ENCODE measurements around the gene TAOK2.
"Not testable (repeated sequence)": the region's sequence is repeated elsewhere in the genome, so short reads cannot be mapped to it uniquely, and the experiment has no call there.

The TAOK2 gene

DNA sequence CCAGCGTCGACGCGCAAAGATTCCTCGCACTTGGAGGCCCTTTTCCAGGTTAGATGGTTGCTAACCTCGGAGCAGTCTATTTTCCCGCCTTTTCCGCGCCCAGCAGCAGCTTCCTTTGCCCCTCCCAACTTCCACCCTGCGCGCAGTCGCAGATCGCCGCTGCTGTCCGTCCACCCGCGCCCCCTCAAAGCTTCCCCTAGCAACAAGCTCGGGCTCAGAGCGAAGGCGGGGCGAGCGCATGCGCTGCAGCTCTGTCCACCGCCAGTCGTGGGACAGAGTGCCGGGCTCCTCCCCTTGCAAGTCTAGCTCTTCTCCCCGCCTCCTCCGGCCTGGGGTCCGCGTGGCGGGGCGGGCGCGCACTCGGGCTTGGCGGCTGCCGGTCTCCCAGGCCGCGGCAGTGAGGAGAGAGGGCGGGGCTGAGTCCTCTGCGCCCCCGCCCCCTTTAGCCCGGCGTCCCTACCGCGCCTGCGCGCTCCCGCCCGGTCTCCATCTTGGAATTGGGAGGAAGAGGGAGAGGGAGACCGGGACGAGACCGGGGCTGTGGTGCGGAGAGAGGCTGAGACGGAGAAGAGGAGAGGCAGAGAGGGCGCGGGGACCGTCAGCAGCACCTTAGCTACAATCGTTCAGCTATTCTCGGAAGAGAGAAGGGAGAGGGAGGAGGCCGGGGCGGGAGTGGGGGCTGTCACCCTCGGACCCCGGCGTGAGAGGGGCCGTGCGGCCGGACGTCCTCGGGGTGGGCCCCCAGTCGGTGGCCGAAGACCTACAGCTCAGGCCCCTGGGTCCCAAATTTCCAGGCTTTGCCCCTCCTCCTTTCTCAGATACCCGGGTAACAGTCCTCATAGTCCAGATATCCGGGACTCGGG, at the start of gene TAOK2:
TSS of gene TAOK2 (plus strand) at position 485 of the 863 bp plus-strand sequence. CDS start 3,905 bp downstream, outside the sequence.
- DNase-seq, result peak; percentile 98

DNA sequence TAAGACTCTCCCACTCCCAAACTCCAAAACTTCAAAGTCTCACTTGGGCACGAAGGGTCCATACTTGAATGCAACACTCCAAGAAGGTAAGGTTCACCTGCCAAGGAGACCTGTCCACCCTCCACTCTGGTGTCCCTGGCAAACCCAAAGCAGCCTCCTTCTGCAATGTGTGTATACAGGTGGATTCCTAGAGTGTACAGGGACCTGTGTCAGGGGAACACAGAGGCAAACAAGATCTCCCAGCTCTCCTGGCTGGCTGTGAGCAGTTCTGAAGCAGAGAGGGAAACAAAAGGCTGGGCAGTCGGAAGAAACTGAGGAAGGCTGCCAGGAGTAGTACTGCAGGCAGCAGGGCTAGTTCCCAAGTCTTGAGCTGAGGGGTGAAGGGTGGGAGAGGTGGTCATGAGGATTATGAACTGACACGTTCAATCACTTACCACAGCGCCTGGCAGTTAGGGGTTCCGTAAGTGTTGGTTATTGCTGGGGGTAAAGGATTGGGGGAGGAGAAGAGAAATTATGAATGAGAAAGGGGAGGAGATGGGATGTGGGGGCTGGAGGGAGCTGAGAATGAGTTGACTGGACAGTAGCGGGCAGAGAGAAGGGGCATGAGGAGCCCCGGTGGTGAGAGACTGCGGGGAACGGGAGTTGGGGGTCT, 48.4 kb upstream of the TAOK2 start:
- no peak for DNase-seq

DNA sequence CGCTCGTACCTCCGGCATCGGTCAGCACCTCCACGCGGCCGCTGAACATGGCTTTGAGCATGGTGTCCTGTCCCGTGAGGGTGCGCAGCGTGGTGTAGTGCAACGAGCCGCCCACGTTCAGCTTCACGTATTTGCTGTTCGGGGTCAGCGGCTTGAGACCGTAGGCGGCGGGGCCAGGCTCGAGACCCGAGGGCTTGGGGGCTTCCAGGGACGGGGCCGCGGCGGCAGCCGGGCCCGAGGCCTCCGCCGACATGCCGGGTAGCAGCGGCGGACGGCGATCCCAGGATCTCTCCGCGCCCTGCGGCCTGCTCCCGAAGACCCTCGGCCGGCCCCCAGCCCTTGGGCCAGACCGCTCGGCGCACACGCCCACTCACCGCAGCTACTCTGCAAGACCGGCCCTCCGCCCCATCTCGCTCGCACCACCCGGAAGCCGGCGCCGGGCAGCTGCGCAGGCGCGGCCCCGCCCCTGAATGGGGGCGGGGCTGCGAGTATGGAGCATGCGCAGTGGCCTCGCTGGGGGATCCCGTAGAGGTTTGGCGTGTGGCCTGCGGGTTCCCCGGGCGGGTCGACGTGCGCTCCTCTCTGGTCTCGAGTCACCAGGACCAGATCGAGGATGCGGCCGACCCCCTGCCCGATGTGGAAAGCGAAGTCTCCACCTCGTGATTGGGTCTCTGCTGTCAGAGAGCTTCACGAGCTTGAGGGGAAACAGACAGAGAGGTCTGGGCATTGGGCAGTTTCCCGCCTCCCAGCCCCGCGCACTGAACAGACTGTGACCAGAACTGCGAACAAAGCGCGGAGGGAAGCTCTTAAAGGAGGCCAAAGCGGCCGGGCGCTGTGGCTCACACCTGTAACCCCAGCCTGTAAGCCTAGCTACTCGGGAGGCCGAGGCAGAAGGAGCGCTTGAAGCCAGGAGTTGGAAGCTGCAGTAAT, 47.6 kb upstream of the TAOK2 start, which contains the start of gene KCTD13:
TSS of gene KCTD13 (minus strand) at position 446 of the 930 bp plus-strand sequence. CDS start at position 253, 193 bp downstream.
- DNase-seq, result peak; percentile 94

DNA sequence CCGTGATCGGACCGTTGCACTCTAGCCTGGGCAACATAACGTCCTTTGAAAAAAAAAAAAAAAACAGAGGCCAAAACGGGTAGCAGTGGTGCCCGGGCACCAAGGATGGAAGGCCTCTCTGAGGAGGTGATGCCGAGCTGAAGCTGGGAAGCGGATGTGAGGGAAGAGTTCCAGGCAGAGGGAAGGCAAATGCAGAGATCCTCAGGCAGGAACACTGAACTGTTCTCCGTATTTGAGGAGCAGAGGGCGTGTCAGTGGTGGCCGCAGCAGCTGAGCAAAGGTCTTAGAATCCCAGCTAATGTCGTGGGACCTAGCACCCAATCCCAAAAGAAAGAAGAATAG, 47.0 kb upstream of the TAOK2 start:
- DNase-seq, result no peak

DNA sequence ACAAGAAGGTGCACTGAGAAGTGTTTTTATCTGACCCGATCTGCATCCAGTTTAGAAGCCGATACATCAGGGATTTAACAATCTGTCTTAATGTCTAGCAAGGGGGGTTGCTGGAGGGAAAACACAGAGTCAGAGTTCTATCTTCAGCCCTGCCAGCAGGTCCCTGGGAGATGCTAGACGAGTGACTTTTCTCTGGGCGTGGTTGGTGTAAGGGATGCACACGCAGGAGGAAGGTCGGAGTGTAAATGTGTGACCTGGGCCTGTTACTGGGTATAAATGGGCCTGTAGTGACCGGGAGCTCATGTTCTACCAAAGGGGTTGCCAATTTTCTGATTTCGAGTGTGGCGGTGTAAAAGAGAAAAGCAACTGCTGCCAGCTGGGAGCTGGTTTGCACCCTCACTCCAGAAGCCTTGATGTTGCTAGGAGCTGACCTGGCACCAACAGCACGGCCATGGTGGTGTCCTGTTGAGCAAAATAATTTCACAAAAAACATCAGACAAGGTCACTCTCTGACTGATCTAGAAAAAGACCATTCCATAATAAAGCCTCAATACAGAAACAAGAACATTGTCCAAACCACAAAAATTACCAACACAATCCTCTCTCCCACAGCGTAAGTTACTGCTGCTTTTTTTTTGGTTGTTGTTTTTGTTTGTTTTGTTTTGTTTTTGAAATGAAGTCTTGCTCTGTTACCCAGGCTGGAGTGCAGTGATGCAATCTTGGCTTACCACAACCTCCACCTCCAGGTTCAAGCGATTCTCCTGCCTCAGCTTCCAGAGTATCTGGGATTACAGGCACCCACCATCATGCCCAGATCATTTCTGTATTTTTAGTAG, 46.4 kb upstream of the TAOK2 start:
- DNase-seq, result no peak

DNA sequence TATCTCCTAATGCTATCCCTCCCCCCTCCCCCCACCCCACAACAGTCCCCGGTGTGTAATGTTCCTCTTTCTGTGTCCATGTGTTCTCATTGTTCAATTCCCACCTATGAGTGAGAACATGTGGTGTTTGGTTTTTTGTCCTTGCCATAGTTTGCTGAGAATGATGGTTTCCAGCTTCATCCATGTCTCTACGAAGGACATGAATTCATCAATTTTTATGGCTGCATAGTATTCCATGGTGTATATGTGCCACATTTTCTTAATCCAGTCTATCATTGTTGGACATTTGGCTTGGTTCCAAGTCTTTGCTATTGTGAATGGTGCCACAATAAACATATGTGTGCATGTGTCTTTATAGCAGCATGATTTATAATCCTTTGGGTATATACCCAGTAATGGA, 41.9 kb upstream of the TAOK2 start:
- DNase-seq, result not testable (repeated sequence)

DNA sequence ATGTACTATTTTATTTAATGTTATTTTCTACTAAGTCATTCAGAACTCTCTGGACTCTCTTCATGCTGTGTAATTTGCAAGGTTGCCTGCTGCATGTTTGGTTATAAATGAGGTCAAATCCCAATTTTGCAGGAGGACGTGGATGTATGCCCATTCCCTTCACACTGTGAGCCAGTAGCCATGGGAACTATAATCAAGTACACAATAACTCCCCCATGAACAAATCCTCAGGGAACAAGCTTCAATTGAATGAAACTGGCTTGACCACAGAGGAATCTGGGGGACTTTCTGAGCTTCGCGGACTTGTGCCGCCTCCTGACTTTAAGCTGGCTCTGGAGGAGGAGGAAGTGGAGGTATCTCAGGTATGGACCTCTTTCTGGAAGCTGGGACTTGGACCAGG, 33.0 kb upstream of the TAOK2 start:
- DNase-seq, result no peak

DNA sequence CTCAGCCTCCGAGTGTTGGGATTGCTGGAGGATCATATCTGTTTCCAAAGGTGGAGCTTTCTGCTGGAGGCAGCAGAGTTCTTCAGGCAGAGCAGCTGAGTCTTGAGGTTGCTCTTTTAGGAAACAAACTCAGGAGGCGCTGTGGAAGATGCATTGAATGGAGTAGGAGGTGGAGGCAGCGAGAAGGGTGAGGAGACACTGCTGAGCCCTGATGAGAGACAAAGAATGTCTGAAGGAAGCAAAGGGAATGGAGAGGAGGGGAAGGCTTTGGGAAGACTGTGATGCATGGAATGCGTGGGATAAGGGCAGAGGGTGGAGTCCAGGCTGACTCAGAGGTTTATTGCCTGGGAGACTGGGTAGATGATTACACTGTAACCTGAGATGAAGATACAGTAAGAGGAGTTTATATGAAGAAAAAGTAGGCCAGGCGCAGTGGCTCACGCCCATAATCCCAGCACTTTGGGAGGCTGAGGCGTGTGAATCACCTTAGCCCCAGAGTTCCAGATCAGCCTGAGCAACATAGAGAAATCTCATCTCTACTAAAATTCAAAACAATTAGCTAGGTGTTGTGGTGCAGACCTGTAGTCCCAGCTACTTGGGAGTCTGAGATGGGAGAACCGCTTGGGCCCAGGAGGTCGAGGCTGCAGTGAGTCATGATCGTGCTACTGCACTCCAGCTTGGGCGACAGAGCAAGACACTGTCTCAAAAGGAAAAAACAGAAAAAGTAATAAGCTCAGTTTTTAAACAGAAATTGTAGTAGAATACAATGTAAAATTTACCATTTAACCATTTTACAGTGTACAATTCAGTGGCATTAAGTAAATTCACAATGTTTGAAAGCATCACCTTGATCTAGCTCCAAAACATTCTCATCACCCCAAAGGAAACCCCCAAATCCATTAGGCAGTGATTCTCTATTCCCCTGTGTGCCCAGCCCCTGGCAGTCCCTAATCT, 29.5 kb upstream of the TAOK2 start:
- DNase-seq, result no peak

DNA sequence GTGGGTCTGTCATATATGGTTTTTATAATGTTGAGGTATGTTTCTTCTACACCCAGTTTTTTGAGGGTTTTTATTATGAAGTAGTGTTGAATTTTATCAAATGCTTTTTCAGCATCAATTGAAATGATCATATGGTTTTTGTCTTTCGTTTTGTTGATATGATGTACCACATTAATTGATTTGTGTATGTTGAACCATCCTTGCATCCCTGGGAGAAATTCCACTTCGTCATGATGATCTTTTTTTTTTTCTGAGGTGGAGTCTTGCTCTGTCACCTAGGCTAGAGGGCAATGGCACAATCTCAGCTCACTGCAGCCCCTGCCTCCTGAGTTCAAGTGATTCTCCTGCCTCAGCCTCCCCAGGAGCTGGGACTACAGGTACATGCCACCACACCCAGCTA, 25.8 kb upstream of the TAOK2 start:
- no peak for DNase-seq

DNA sequence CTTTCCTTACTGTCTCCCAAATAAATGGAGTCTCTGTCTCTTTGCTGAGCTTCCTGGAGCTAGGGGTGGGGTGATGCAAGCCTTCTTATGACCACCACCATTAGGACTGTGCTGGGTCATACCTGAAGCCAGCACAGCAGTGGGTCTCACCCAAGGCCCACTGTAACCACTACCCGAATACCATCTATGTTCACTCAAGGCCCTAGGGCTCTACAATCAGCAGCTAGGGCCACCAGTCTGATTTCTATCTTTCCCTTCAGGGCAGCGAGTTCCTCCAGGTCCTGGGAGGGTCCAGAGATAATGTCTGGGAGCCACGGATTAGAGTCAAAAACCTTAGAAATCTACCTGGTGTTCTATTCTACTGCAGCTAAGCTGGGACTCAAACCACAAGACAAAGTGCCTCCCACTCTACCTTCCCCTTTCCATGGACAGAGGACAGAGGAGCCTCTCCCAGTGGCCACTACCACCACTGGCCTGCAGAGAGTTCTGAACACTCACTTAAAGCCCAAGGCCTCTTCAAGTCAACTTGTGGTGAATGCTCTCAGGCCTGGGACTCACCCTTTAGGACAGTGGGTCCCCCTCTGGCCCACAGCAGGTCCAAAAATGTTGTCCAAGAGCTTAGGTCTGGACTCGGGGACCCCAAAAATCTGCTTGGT, 22.7 kb upstream of the TAOK2 start:
- no peak for DNase-seq

DNA sequence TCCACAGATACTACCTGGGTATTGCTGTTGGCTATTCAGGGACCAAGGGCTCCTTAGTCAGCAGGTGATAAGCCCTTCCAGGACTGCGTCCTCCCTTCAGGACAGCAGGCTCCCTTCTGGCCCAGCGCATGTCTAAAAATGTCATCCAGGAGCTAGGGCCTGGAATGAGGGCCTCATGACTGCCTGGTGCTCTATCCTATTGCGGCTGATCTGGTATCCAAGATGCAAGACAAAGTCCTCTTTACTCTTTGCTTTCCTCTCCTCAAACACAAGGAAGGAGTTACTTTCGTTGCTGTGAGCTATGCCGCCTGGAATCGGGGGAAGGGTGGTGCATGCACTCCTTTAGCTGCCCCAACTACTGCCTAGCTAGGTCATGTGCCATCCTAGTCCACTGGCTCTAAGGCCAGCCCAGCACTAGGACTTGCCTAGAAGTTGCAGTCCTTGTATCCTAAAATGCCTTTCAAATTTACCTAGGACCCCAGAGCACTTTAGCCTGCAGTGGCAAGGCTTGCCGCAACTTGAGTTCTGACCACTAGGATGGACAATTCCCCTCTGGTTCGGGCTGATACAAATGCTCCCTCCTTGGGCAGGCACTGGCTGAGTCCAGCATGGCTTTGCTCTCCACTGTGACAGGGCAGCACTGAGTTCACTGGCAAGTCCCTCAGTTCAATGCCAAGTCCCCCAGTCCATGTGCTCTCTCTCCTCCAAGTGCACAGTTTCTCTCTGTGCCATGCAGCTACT, 21.9 kb upstream of the TAOK2 start:
- no peak for DNase-seq

DNA sequence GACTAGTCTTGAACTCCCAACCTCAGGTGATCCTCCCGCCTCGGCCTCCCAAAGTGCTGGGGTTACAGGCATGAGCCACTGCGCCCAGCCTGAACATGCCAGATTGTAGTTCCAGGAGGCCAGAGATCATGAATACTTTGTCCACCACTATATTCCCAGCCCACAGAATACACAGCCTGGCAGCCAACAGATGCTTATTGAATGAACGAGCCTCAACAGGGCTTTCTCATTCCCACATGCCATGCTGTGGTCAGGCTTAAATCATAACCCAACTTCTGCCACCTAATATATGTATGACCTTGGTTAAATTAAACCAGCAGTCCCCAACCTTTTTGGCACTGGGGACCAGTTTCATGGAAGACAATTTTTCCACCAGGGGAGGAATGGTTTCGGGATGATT, 14.9 kb upstream of the TAOK2 start:
- no peak for DNase-seq

DNA sequence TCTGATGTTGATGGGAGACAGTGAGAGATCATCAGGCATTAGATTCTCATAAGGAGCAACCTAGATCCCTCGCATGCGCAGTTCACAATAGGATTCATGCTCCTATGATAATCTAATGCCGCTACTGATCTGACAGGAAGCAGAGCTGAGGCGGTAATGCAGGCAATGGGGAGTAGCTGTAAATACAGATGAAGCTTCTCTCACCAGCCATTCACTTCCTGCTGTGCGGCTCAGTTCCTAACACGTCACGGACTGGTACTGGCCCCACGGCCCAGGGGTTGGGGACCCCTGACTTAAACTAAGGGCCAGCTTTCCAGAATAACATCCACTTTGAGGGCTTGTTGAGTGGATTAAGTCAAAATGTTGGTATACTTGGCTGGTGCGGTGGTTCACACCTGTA, 14.4 kb upstream of the TAOK2 start:
- DNase-seq, result no peak

DNA sequence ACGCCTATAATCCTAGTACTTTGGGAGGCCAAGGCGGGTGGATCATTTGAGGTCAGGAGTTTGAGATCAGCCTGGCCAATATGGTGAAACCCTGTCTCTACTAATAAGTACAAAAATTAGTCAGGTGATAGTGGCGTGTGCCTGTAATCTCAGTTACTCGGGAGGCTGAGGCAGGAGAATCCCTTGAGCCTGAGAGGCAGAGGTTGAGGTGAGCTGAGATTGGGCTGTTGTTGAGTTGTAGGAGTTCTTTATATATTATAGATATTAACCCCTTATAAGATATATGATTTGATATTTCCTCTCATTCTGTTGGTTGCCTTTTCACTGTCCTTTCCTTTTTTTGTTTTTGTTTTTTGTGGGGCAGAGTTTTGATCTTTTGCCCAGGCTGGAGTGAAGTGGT, 13.8 kb upstream of the TAOK2 start:
- DNase-seq, result not testable (repeated sequence)

DNA sequence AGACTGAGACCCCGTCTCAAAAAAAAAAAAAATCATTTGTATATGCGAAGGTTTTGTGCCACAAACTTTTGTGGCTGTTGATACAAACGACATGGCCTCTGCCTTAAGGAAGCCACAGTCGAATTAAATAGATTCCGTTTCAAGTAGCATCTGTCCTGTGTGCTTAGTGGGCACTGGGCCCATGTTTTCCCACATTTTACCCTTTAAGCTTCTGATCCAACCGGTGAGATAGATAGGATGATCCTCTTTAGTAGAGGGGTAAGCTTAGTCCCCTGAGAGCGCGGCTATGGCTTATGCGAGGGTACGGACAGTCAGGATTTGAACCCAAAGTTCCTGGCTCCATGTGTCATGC, 12.6 kb upstream of the TAOK2 start:
- DNase-seq, result no peak

DNA sequence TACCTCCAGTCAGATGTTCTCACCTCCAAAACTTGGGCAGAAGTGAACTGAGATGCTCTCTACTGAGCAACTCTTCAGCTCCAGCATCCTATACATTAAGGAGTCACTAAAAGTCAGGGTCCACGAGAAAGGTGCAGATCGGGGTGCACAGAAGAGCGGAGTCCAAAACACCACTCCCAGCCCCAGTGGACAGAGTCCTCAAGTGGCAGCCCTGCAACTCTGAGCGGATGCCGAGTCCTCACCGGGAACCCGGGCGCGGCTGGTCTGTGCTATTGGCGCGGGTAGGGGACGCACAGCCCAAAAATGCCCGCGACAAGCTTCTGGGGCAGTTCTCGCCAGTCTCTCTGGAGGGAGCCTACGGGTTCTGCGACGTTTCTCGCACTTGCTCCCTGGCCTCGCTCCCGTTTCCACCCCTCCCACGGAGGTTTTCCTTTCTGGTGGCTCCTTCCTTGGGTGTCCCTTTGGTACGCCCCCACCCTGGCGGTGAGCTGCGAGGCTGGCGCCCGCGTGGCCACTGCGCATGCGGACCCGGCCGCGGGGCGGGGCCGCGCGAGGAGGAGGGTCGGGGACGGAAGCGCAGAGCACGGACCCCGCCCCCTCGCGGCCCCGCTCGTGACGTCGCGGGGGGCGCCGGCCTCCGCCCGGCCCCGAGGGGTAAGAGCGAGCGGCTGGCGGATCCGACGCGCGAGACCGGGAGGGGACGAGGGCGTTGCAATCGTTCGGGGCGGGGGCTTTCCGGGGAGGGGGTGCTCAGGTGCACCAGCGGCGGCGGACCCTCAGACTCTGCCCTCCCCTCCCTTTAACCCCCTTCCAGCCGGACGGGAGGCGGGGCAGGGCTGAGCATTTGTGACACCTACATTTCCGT, 12.0 kb upstream of the TAOK2 start, which contains the start of gene TMEM219:
TSS of gene TMEM219 (plus strand) at position 601 of the 865 bp plus-strand sequence. CDS start 1,065 bp downstream, outside the sequence.
- DNase-seq, result peak; percentile 96

DNA sequence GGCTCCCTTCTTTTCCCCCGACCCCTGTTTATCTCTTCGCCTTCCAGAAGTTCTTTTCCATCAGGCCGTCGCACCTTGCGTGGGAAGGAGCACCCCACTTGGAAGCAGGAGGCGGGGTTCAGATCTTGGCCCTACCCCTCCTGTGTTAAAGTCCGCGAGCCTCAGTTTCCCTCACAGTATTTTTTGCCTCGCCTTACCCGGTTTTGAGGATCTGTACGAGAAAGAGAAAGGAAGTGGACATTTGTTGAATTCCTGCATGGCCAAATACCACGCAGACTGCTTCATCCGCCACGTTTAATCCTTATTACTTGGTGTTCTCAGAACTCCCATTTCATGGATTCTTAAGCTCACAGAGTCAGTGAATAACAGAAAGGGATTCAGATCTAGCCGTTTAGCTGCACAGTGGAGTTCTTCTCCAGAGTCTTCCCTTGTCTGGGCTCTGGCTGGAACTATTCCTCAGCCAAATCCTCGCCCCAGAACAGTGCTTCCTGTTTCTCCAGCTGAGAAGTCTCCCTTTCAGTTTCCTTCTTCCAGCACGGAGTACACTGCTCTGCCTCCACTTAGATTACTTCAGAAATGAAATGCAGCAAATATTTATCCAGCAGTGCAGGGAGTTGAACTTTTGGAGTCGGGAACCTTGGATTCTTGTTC, 11.2 kb upstream of the TAOK2 start:
- no peak for DNase-seq
